CD14-positive monocyte (primary cell): ENCODE data around the gene MTSS2. TPM values are rescaled to one million over a fixed set of nuclear protein-coding genes. Genes with fewer than 3 reads are reported as not detected.

Source experiments
- DNase-seq, 3 donors: peaks; one replicate each; pipeline ENCODE4 v3.0.0-alpha.2; 2011 to 2022
- H2AFZ ChIP-seq: 2 replicates; pipeline ENCODE4 v1.6.0; 2012; ENCODE audit warnings: mild to moderate bottlenecking, low read depth, low read length, inconsistent platforms; ENCODE audit not compliant: insufficient read depth, poor library complexity, severe bottlenecking
- H3K27ac ChIP-seq, 2 donors: 1 replicate in 1 of 2; 2 replicates in 1 of 2; pipeline ENCODE4 v1.5.1; 2012 to 2013; ENCODE audit warnings: low read length in 2 of 2, control low read depth in 1 of 2, inconsistent platforms in 1 of 2, low read depth in 1 of 2, mild to moderate bottlenecking in 1 of 2
- H3K27me3 ChIP-seq, 2 donors: one replicate each; pipeline versions ENCODE4 v1.6.0 to v1.6.1; 2011 to 2013; ENCODE audit warnings: low read length in 2 of 2; ENCODE audit not compliant: control insufficient read depth in 2 of 2, insufficient read depth in 2 of 2
- H3K36me3 ChIP-seq, 2 donors: replicated peaks in 1 of 2; 1 replicate in 1 of 2; 2 replicates in 1 of 2; pipeline versions ENCODE4 v1.5.1 to v1.6.1; 2012 to 2013; ENCODE audit warnings: low read length in 2 of 2, control low read depth in 1 of 2, inconsistent platforms in 1 of 2, mild to moderate bottlenecking in 1 of 2; ENCODE audit not compliant: insufficient read depth in 2 of 2, control insufficient read depth in 1 of 2
- H3K4me1 ChIP-seq, 2 donors: 1 replicate in 1 of 2; 2 replicates in 1 of 2; pipeline versions ENCODE4 v1.5.1 to v1.6.1; 2012 to 2013; ENCODE audit warnings: low read length in 2 of 2, control low read depth in 1 of 2, inconsistent platforms in 1 of 2, mild to moderate bottlenecking in 1 of 2, moderate library complexity in 1 of 2; ENCODE audit not compliant: insufficient read depth in 2 of 2, control insufficient read depth in 1 of 2
- H3K4me2 ChIP-seq: replicated peaks from 2 replicates; pipeline ENCODE3; 2012; ENCODE audit warnings: low read length, moderate library complexity, mild to moderate bottlenecking; ENCODE audit not compliant: poor library complexity, severe bottlenecking; ENCODE audit errors: extremely low read depth
- H3K4me3 ChIP-seq, 3 experiments: fragments of 200-600 bp in 1 of 3; sonication (generic) in 1 of 3; replicated peaks in 1 of 3; 1 replicate in 2 of 3; 2 replicates in 1 of 3; pipeline ENCODE4 v1.5.1; 2011 to 2013; ENCODE audit warnings: low read length in 3 of 3, mild to moderate bottlenecking in 3 of 3, control low read depth in 2 of 3, low read depth in 2 of 3, inconsistent platforms in 1 of 3, moderate library complexity in 1 of 3
- H3K79me2 ChIP-seq: 2 replicates; pipeline ENCODE4 v1.6.0; 2012; ENCODE audit warnings: mild to moderate bottlenecking, control low read depth, inconsistent platforms, low read length, moderate library complexity; ENCODE audit not compliant: insufficient read depth
- H3K9ac ChIP-seq: 2 replicates; pipeline ENCODE4 v1.6.0; 2017; ENCODE audit warnings: low read length, mild to moderate bottlenecking; ENCODE audit not compliant: insufficient read depth, poor library complexity, severe bottlenecking
- H3K9me3 ChIP-seq, 2 donors: replicated peaks in 1 of 2; 1 replicate in 1 of 2; 2 replicates in 1 of 2; pipeline versions ENCODE4 v1.5.1 to v1.6.1; 2012 to 2013; ENCODE audit warnings: low read length in 2 of 2, control low read depth in 1 of 2; ENCODE audit not compliant: control insufficient read depth in 1 of 2, insufficient read depth in 1 of 2
- H4K20me1 ChIP-seq: 2 replicates; pipeline ENCODE4 v1.6.0; 2012; ENCODE audit warnings: mild to moderate bottlenecking, low read length, control low read depth, moderate library complexity; ENCODE audit not compliant: insufficient read depth
- H3K27ac Mint-ChIP-seq, 7 donors: one replicate each; pipeline ENCODE4 v1.8.0; 2020; ENCODE audit warnings: mild to moderate bottlenecking in 7 of 7, mixed read lengths in 7 of 7, moderate library complexity in 6 of 7, inconsistent platforms in 2 of 7
- H3K27me3 Mint-ChIP-seq, 3 donors: one replicate each; pipeline ENCODE4 v1.8.0; 2021 to 2022; ENCODE audit warnings: low read depth in 3 of 3, mild to moderate bottlenecking in 3 of 3, mixed read lengths in 3 of 3, moderate library complexity in 3 of 3, inconsistent platforms in 1 of 3
- H3K36me3 Mint-ChIP-seq, 2 donors: one replicate each; pipeline ENCODE4 v1.8.0; 2020; ENCODE audit warnings: mixed read lengths in 2 of 2, inconsistent platforms in 1 of 2, mild to moderate bottlenecking in 1 of 2
- H3K4me1 Mint-ChIP-seq: one replicate; pipeline ENCODE4 v1.8.0; 2020; ENCODE audit warnings: mild to moderate bottlenecking, mixed read lengths
- H3K4me3 Mint-ChIP-seq, 2 donors: one replicate each; pipeline ENCODE4 v1.8.0; 2020; ENCODE audit warnings: mild to moderate bottlenecking in 2 of 2, mixed read lengths in 2 of 2, moderate library complexity in 1 of 2
- H3K9me3 Mint-ChIP-seq, 7 donors: one replicate each; pipeline ENCODE4 v1.8.0; 2020 to 2022; ENCODE audit warnings: mixed read lengths in 7 of 7, mild to moderate bottlenecking in 6 of 7, moderate library complexity in 6 of 7, inconsistent platforms in 2 of 7
- CTCF ChIP-seq: fragments of 200-600 bp; IDR thresholded peaks from one replicate; pipeline ENCODE4 v1.8.0; 2022; ENCODE audit warnings: antibody characterized with exemption, mild to moderate bottlenecking
- WGBS: methylation state at CpG from one replicate; pipeline ENCODE4 v1.1.5; 2013; ENCODE audit warnings: missing lambda C conversion rate; ENCODE audit not compliant: insufficient coverage; 5-methylcytosine and 5-hydroxymethylcytosine counted together
- intact Hi-C, 2 donors: fragments of 100-400 bp; cut with micrococcal nuclease; formaldehyde crosslinking; loops; one replicate each; pipeline versions ENCODE4 v1.15.0 to v1.15.1; 2023
- polyA plus RNA-seq, 3 donors: library from polyadenylated mRNA; depleted of rRNA in 1 of 3; unstranded in 2 of 3; stranded (reverse) in 1 of 3; fragments of 300-500 nt in 2 of 3; fragments of >200 nt in 1 of 3; fragmentation: Illumina TruSeq in 2 of 3; gene quantifications; 1 replicate in 2 of 3; 2 replicates in 1 of 3; pipeline ENCODE4 v1.2.3, GENCODE V29; 2012 to 2021

Gene MTSS2
- polyA plus RNA-seq, 3 donors, result 1.5 TPM; not detected in 2

- peaks cover 15 to 18% of the 10 kb centered on the region in 2 donors for H3K4me1 ChIP-seq
- no peaks in the 10 kb centered on the region for H3K27me3 ChIP-seq
- no peak overlapping the region for H2AFZ ChIP-seq
- H3K9me3 ChIP-seq, result no peaks in the 10 kb centered on the region
- no peak overlapping the region for H3K4me3 ChIP-seq
- H3K79me2 ChIP-seq, result no peaks in the 10 kb centered on the region
- Mint-ChIP-seq H3K27me3 (peaks cover 0 to 2% (median 1%) of the 10 kb centered on the region in 3 donors), H3K4me3 (no peak overlapping the region), H3K9me3 (no peaks in the 10 kb centered on the region), H3K4me1 (peaks cover 35% of the 10 kb centered on the region), H3K36me3 (peaks cover 31 to 57% of the 10 kb centered on the region in 2 donors), H3K27ac (no peak overlapping the region)
- H3K36me3 ChIP-seq, result peaks cover 36 to 49% of the 10 kb centered on the region in 2 donors
- H3K27ac ChIP-seq, result no peak overlapping the region
- 94% methylated on average over 8 of the region's 10 CpGs for WGBS
- intact Hi-C loops, result no loop called here
- peaks cover 6% of the 10 kb centered on the region for H4K20me1 ChIP-seq
- no peak for DNase-seq
- TF ChIP-seq CTCF, result no peak
- H3K4me2 ChIP-seq, result no peak overlapping the region
- no peak overlapping the region for H3K9ac ChIP-seq
These were observed 13.0 kb upstream of the MTSS2 start for GRCh38 chr16:70698901-70699300.

GRCh38 chr16:70697594-70698170 lies 11.8 kb upstream of the MTSS2 start:
- peaks cover 31 to 57% of the 10 kb centered on the region in 2 donors for H3K36me3 Mint-ChIP-seq
- DNase-seq, result no peak
- H3K4me1 ChIP-seq, result peaks cover 15 to 18% of the 10 kb centered on the region in 2 donors
- no peaks in the 10 kb centered on the region for H3K9me3 ChIP-seq
- no peak overlapping the region for H3K4me3 Mint-ChIP-seq
- no peak for TF ChIP-seq CTCF
- intact Hi-C loops, result no loop called here
- H3K27ac Mint-ChIP-seq, result no peak overlapping the region
- H4K20me1 ChIP-seq, result peaks cover 6% of the 10 kb centered on the region
- H3K9ac ChIP-seq, result no peak overlapping the region
- H3K9me3 Mint-ChIP-seq, result peaks cover 0 to 1% (median 0%) of the 10 kb centered on the region in 7 donors
- no peaks in the 10 kb centered on the region for H3K27me3 ChIP-seq
- no peak overlapping the region for H3K4me3 ChIP-seq
- peaks cover 0 to 1% (median under 1%) of the 10 kb centered on the region in 3 donors for H3K27me3 Mint-ChIP-seq
- no peaks in the 10 kb centered on the region for H3K79me2 ChIP-seq
- no peak overlapping the region for H3K27ac ChIP-seq
- peaks cover 37 to 54% of the 10 kb centered on the region in 2 donors for H3K36me3 ChIP-seq
- no peak overlapping the region for H3K4me2 ChIP-seq
- peaks cover 32% of the 10 kb centered on the region for H3K4me1 Mint-ChIP-seq
- WGBS, result 73% methylated on average over 10 of the region's 14 CpGs
- no peak overlapping the region for H2AFZ ChIP-seq
